K562 (cell line): Measurements from ENCODE around the gene ANK2. TPM values are rescaled to one million over a fixed set of nuclear protein-coding genes. Genes with fewer than 3 reads are reported as not detected.

Experiments used
- ATAC-seq: fragments of 200-7000 bp; cut with Tn5 transposase; 3 replicates; pipeline ENCODE4 v1.9.1; 2020; ENCODE audit warnings: moderate library complexity
- BruUV-seq: library from RNA; stranded (reverse); fragments of 400-500 nt; replicated peaks from 2 replicates; lab custom pipeline; 2021; lab: Mats Ljungman, UMichigan
- CTCF ChIA-PET: fragments of 300-600 bp; formaldehyde crosslinking; extraction: SDS; loops from one replicate; lab custom pipeline; 2021; ENCODE audit warnings: low intra/inter-chr PET ratio; lab: Yijun Ruan, JAX
- POLR2A ChIA-PET: fragments of 300-600, 350-650 bp; sonication (Branson Sonifier 250); formaldehyde crosslinking; extraction: SDS; loops from one replicate; lab custom pipeline; 2021; ENCODE audit warnings: antibody characterized with exemption, inconsistent platforms; lab: Yijun Ruan, JAX
- DNase-seq, 4 experiments: peaks; one replicate each; pipeline versions ENCODE4 v3.0.0 to v3.0.0-alpha.2; 2011 to 2018; ENCODE audit warnings: low spot score in 3 of 4, mixed read lengths in 3 of 4; ENCODE audit errors: extremely low read depth in 1 of 4
- FAIRE-seq: peaks from 2 replicates; lab custom pipeline; 2011; peaks lifted over from hg19 to GRCh38; lab: Jason Lieb, UNC
- H2AFZ ChIP-seq: 2 replicates; pipeline ENCODE4 v1.6.0; 2011; ENCODE audit warnings: low read depth, low read length, control low read depth, inconsistent platforms
- H3K27ac ChIP-seq: fragments of 200-600 bp; 3 replicates; pipeline ENCODE4 v1.8.0; 2011; ENCODE audit warnings: low read depth, mild to moderate bottlenecking, control low read depth, inconsistent platforms, low read length, moderate library complexity, mixed read lengths; ENCODE audit errors: extremely low read depth
- H3K27me3 ChIP-seq, 2 experiments: fragments of 300-600 bp in 1 of 2; 2 replicates in 1 of 2; 3 replicates in 1 of 2; pipeline versions ENCODE4 v1.6.0 to v1.8.0; 2011; ENCODE audit warnings: inconsistent platforms in 2 of 2, low read length in 2 of 2, mild to moderate bottlenecking in 1 of 2, mixed read lengths in 1 of 2, moderate library complexity in 1 of 2; ENCODE audit not compliant: control insufficient read depth in 2 of 2, insufficient read depth in 2 of 2
- H3K36me3 ChIP-seq: fragments of 300-600 bp; 3 replicates; pipeline ENCODE4 v1.8.0; 2011; ENCODE audit warnings: mild to moderate bottlenecking, low read length, inconsistent platforms; ENCODE audit not compliant: control insufficient read depth, insufficient read depth
- H3K4me1 ChIP-seq, 2 experiments: fragments of 200-600 bp in 1 of 2; replicated peaks in 1 of 2; 2 replicates in 1 of 2; 3 replicates in 1 of 2; pipeline versions ENCODE4 v1.5.1 to v1.8.0; 2011; ENCODE audit warnings: inconsistent platforms in 2 of 2, low read length in 2 of 2, mild to moderate bottlenecking in 1 of 2, mixed read lengths in 1 of 2, moderate library complexity in 1 of 2; ENCODE audit not compliant: control insufficient read depth in 2 of 2, insufficient read depth in 2 of 2
- H3K4me2 ChIP-seq: 2 replicates; pipeline ENCODE4 v1.6.1; 2011; ENCODE audit warnings: low read length, control low read depth, inconsistent platforms, mixed read lengths; ENCODE audit not compliant: insufficient read depth
- H3K4me3 ChIP-seq: fragments of 200-600 bp; sonication (generic), shearing (Covaris generic); 2 replicates; pipeline ENCODE4 v1.5.1; 2016; ENCODE audit warnings: control low read depth, inconsistent platforms
- H3K79me2 ChIP-seq: fragments of 200-600 bp; 3 replicates; pipeline ENCODE4 v1.8.0; 2011; ENCODE audit warnings: low read length, inconsistent platforms; ENCODE audit not compliant: control insufficient read depth, insufficient read depth
- H3K9ac ChIP-seq, 2 experiments: 2 replicates each; pipeline versions ENCODE4 v1.6.0 to v1.6.1; 2011; ENCODE audit warnings: low read depth in 2 of 2, low read length in 2 of 2, control low read depth in 1 of 2, inconsistent platforms in 1 of 2, mild to moderate bottlenecking in 1 of 2, mixed read lengths in 1 of 2; ENCODE audit not compliant: insufficient read depth in 1 of 2
- H3K9me1 ChIP-seq: one replicate; pipeline ENCODE4 v1.6.0; 2011; ENCODE audit warnings: inconsistent platforms, mild to moderate bottlenecking, low read length, moderate library complexity; ENCODE audit not compliant: control insufficient read depth, insufficient read depth
- H3K9me3 ChIP-seq: replicated peaks from 2 replicates; pipeline ENCODE4 v1.5.1; 2011; ENCODE audit warnings: low read depth, low read length, inconsistent platforms; ENCODE audit not compliant: control insufficient read depth, insufficient read depth
- H4K20me1 ChIP-seq: replicated peaks from 2 replicates; pipeline ENCODE4 v1.6.1; 2011; ENCODE audit warnings: low read length, inconsistent platforms, mixed read lengths; ENCODE audit not compliant: control insufficient read depth, insufficient read depth
- CC2D1A ChIP-seq: fragments of 450-650 bp; IDR thresholded peaks from 2 replicates; pipeline ENCODE4 v1.6.1; 2017; ENCODE audit warnings: mild to moderate bottlenecking
- ELF4 ChIP-seq: fragments of 450-650 bp; formaldehyde crosslinking; IDR thresholded peaks from 2 replicates; pipeline ENCODE4 v1.4.0; 2022; ENCODE audit warnings: missing genetic modification characterization
- MXD1 ChIP-seq: fragments of 250-450 bp; sonication (Bioruptor Pico); IDR thresholded peaks from 2 replicates; pipeline ENCODE4 v1.8.0; 2021; ENCODE audit warnings: borderline replicate concordance, mild to moderate bottlenecking, moderate library complexity; ENCODE audit not compliant: poor library complexity, severe bottlenecking
- NFE2 ChIP-seq: IDR thresholded peaks from 2 replicates; pipeline ENCODE4 v1.6.1; 2014; ENCODE audit warnings: antibody characterized with exemption, low read depth
- SPI1 ChIP-seq: IDR thresholded peaks from 2 replicates; pipeline ENCODE4 v1.6.1; 2011; ENCODE audit warnings: low read depth, low read length, control low read depth, borderline replicate concordance
- TRIM24 ChIP-seq, 2 experiments: fragments of 450-650 bp; IDR thresholded peaks; 2 replicates each; pipeline ENCODE4 v1.6.1; 2016
- TSC22D4 ChIP-seq: fragments of 450-650 bp; IDR thresholded peaks from 2 replicates; pipeline ENCODE4 v1.6.1; 2016; ENCODE audit warnings: missing genetic modification characterization, missing biosample characterization, control low read depth
- VEZF1 ChIP-seq: fragments of 200-800 bp; sonication (Bioruptor generic); IDR thresholded peaks from 2 replicates; pipeline ENCODE4 v1.6.1; 2017; ENCODE audit warnings: missing genetic modification characterization, missing compliant biosample characterization
- ZNF311 ChIP-seq: fragments of 250-450 bp; sonication (Bioruptor Pico); IDR thresholded peaks from 2 replicates; pipeline ENCODE4 v1.4.0; 2020; ENCODE audit warnings: mild to moderate bottlenecking, moderate library complexity
- WGBS: fragments of 100-300 bp; shearing (Covaris generic); methylation state at CpG from one replicate; pipeline ENCODE4 v1.1.6; 2016; ENCODE audit warnings: low coverage, mixed read lengths; ENCODE audit not compliant: insufficient coverage; ENCODE audit errors: missing lambda C conversion rate; 5-methylcytosine and 5-hydroxymethylcytosine counted together
- in situ Hi-C: fragments of 300-500 bp; cut with MboI; formaldehyde crosslinking; loops from 4 replicates; pipeline ENCODE4 v1.15.0; 2018; ENCODE audit warnings: inconsistent platforms, mixed read lengths
- intact Hi-C: fragments of 100-400 bp; cut with micrococcal nuclease; formaldehyde crosslinking; loops from 2 replicates; pipeline ENCODE4 v1.14.2; 2022
- polyA plus RNA-seq, 8 experiments: library from polyadenylated mRNA; depleted of rRNA in 4 of 8; stranded (reverse) in 5 of 8; unstranded in 3 of 8; fragments of >200 nt; fragmentation: Nextera tagmentation in 2 of 8; fragmentation: Illumina TruSeq in 1 of 8; extraction: Ambion mirVana in 2 of 8; extraction: Trizol in 1 of 8; gene quantifications; 2 replicates each; pipeline versions ENCODE4 v1.2.1 to v1.2.3, GENCODE V29; 2011 to 2014; ENCODE audit warnings: inconsistent platforms in 1 of 8, missing spikeins in 1 of 8
- total RNA-seq, 7 experiments: library from RNA; depleted of rRNA in 6 of 7; stranded (reverse); fragments of >200 nt in 6 of 7; fragmentation: Illumina TruSeq in 2 of 7; extraction: Trizol in 2 of 7; gene quantifications; 2 replicates each; pipeline versions ENCODE4 v1.2.1 to v1.2.3, GENCODE V29; 2011 to 2021; ENCODE audit warnings: low replicate concordance in 1 of 7

Gene ANK2
- total and polyA plus RNA-seq, 9 of the 15 experiments (the other 6 are each of a cell fraction or from before 2014, with no cell fraction given), result 0.07 to 0.24 TPM; not detected in 7

DNA sequence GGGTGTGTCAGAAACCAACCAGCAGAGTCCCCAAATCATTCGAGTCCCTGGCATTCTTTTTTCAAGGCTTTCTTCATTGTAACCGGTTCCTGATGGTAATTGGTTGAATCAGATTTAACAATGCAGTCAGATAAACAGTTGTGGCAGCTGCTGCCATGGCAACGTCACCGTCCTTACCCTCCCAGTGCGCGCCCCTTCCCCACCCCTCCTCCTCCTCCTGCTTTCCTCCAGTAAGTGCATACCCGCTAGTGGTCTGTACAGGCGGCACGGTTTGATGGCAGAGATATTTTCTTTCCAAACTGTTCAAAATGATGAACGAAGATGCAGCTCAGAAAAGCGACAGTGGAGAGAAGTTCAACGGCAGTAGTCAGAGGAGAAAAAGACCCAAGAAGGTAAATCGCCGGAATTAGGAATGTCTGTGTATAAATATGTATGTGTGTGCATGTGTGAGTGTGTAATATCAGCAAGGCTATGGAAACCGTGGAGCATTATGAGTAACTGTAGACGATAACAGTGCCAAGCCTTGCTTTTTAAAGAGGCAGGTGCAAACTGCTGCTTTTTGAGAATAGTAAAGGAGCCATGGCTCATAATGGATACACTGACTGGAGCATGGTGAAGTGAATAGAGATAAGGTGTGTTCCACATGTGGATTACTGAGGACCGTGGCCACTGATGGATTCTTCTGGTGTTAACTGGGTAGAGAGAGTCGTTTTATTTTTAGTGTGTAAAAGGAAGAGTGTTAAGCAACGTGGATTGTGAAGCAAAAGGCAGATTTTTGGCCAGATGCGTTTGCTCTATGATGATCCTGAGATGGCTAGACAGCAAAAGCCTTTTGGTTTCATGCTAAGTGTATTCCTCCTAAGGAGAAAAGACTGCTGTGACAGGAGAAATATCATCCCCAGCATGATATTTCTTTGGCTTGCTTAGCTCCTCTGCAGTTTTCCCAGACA is at the start of gene ANK2 (continued):
- TF ChIP-seq ZNF311 (CRISPR knock-in tag), result no peak
- no peak for TF ChIP-seq MXD1 (CRISPR knock-in tag)
- TF ChIP-seq ELF4 (CRISPR knock-in tag), result no peak
- TF ChIP-seq TRIM24 (IDR thresholded peaks at IDR 0.05), result no peak
- TF ChIP-seq SPI1, result no peak

GRCh38 chr4:113003841-113004240 is 45.6 kb upstream of the ANK2 start:
- TF ChIP-seq CC2D1A (no peak), TSC22D4 (tag) (no peak), VEZF1 (CRISPR knock-in tag) (no peak), NFE2 (no peak)
- intact Hi-C loops, result no loop called here
- Histone ChIP-seq H3K36me3 (no peaks in the 10 kb centered on the region), H3K27ac (no peak overlapping the region), H3K9me1 (no peaks in the 10 kb centered on the region), H3K79me2 (no peaks in the 10 kb centered on the region), H3K27me3 (no peaks in the 10 kb centered on the region), H2AFZ (no peak overlapping the region), H3K4me1 (no peaks in the 10 kb centered on the region), H4K20me1 (no peaks in the 10 kb centered on the region), H3K9me3 (no peaks in the 10 kb centered on the region; the same call in 1 of the 2 replicates), H3K4me2 (no peak overlapping the region), H3K4me3 (no peak overlapping the region), H3K9ac (no peak overlapping the region)
- FAIRE-seq (no peak), ATAC-seq (no peak), DNase-seq (no peak)
- WGBS, result 0% methylated on average over 2 of the region's 2 CpGs
- BruUV-seq, result no TSS peak
- CTCF ChIA-PET, result no interaction called here
- in situ Hi-C loops, result no loop called here
- POLR2A ChIA-PET, result no interaction called here
